ENCODE results near the gene SMPD2.

SMPD2 gene

DNA sequence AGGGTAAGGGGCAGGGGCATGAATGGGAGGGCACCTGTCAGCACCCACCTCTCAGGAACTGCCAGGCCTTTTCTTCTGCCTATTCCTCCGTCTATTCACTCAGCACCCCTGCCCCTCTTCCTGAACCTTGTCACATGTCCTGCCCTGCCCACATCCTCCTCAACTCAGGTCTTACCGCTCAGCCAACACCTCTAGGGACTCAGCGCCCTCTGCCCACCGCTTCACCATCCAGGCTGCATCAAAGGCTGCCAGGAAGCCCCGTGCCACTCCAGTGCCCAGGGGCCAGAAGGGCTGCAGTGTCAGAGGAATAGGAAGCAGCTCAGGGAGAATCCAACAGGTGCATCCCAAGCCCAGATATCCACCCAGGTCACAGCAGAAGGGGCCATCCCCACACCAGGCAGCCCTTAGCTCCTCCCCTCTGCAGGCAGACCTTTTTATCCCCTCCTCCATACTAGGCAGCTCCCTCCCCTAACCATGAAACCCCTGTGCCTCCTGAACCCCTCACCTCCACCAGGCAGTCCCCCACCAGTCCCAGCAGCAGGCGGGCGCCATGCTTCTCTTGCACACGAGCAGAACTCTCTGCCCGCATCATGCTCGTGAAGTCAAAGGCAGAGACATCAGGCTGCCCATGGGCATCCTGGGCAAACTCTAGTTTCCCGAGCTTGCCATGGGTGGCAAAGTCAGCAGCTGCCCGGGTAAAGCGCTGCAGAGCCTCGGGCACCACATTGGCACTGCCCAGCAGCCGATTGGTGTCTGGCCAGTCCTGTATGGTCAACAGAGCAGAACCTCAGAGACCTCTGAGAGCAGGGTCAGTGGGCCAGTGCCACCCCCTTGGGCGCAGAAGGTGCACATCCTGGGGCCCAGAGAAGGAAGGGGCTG lies 9.5 kb downstream of the SMPD2 start:
- no peaks in the 10 kb centered on the region for H3K27me3 Mint-ChIP-seq
- peaks cover 43 to 47% of the 10 kb centered on the region in 2 donors for H3K4me1 Mint-ChIP-seq (ENCODE audit: low read depth in 2 of 2)
- H3K27ac Mint-ChIP-seq = peak overlapping the region; percentile 77 to 85
- peak; percentile 55 for ATAC-seq (replicated peaks)
- DNase-seq = peak in 2 of 3 experiments; percentile 39 to 42
- no peaks in the 10 kb centered on the region for H3K9me3 Mint-ChIP-seq
- peaks cover 56% of the 10 kb centered on the region for H3K36me3 Mint-ChIP-seq (ENCODE audit: insufficient read depth)
- peak overlapping the region; percentile 55 to 71 for H3K4me3 Mint-ChIP-seq

DNA sequence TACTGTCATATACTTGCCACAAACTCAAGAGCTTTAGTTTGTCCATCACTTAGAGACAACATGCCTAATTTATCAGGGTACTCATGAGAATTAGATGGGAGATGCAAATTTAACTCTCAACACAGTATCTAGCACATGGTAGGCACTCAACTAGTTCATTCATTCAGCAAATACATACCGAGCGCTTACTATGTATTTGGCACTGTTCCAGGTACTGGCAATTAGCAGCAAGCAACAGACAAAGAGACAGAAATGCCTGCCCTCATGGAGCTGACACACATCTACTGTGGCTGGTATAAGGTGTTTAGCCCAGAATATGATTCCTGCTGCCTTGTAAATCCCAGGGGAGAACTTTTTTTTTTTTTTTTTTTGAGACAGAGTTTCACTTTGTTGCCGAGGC lies 10.3 kb downstream of the SMPD2 start:
- Mint-ChIP-seq H3K27ac (no peak overlapping the region), H3K36me3 (ENCODE audit: insufficient read depth) (peaks cover 56% of the 10 kb centered on the region), H3K9me3 (no peaks in the 10 kb centered on the region), H3K27me3 (no peaks in the 10 kb centered on the region), H3K4me1 (ENCODE audit: low read depth in 2 of 2) (peaks cover 41 to 50% of the 10 kb centered on the region in 2 donors), H3K4me3 (peak overlapping the region in 1 of 2 donors; percentile 35)
- DNase-seq (no peak), ATAC-seq (replicated peaks) (no peak)

DNA sequence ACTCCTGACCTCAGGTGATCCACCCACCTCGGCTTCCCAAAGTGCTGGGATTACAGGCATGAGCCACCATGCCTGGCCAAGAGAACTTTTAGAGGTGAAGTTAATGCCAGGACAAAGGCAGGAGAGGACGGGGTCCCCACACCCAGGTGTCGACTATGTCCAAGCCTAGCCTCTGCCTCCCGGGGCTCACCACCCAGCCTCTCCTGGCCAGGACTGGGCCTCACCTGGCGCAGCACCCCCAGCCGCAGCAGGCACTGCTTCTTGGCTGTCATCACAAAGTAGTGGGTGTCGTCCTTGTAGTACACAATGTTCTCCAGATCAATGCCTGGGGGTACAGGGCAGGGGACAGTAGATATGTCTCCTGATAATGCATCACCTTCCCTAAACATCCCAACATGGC lies 10.9 kb downstream of the SMPD2 start:
- ATAC-seq (replicated peaks) = no peak
- H3K36me3 Mint-ChIP-seq (ENCODE audit: insufficient read depth) = peaks cover 51% of the 10 kb centered on the region
- H3K27ac Mint-ChIP-seq = no peak overlapping the region
- no peaks in the 10 kb centered on the region for H3K9me3 Mint-ChIP-seq
- DNase-seq = no peak
- H3K4me1 Mint-ChIP-seq (ENCODE audit: low read depth in 2 of 2) = peaks cover 41 to 50% of the 10 kb centered on the region in 2 donors
- H3K4me3 Mint-ChIP-seq = no peak overlapping the region
- H3K27me3 Mint-ChIP-seq = no peaks in the 10 kb centered on the region

DNA sequence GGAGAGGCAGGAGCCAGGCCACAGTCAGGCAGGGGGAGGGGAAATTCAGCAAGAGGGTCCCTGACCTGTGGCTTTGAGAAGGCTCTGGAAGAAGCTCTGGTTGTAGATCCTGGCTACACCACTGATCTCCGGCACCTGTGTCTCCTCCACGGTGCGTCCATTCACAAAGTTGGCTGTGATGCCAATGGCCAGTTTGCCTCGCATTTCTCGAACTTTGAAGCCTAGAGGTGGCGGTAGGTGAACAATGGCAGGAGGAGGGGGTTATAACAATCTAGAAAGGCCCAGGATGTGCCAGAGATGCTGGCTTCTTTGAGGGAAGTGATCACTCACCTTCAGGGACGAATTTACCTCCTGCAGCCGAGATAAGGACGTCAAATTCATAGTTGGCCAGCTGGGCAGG lies 11.7 kb downstream of the SMPD2 start:
- no peaks in the 10 kb centered on the region for H3K27me3 Mint-ChIP-seq
- peaks cover 46% of the 10 kb centered on the region for H3K36me3 Mint-ChIP-seq (ENCODE audit: insufficient read depth)
- H3K4me3 Mint-ChIP-seq = peak overlapping the region in 1 of 2 donors; percentile 27
- ATAC-seq (replicated peaks) (no peak), DNase-seq (no peak)
- no peak overlapping the region for H3K27ac Mint-ChIP-seq
- H3K4me1 Mint-ChIP-seq (ENCODE audit: low read depth in 2 of 2) = peaks cover 47 to 56% of the 10 kb centered on the region in 2 donors
- H3K9me3 Mint-ChIP-seq = no peaks in the 10 kb centered on the region

DNA sequence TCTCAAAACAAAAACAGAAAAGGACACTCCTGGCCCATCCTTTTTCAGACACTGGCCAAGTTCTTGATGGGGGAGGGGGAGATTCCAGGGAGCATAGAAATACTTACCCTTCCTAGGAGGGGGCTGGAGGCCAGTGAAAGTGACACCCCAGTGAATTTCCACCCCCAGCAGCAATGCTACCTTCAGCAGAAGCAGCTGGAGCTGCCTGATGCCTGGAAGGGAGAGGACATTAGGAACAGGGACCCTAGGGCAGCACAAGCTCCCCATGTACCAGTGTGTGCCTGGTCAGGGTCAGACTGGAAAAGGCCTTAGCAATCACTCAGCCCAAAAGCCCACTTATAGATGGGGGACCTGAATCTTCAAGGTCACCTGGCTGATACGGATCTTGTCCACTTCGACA lies 12.6 kb downstream of the SMPD2 start:
- H3K4me3 Mint-ChIP-seq = peak overlapping the region; percentile 27 to 99
- H3K27me3 Mint-ChIP-seq = no peaks in the 10 kb centered on the region
- DNase-seq (no peak), ATAC-seq (replicated peaks) (no peak)
- H3K9me3 Mint-ChIP-seq = no peaks in the 10 kb centered on the region
- H3K36me3 Mint-ChIP-seq (ENCODE audit: insufficient read depth) = peaks cover 37% of the 10 kb centered on the region
- peak overlapping the region in 1 of 2 donors; percentile 41 for H3K27ac Mint-ChIP-seq
- peaks cover 47 to 60% of the 10 kb centered on the region in 2 donors for H3K4me1 Mint-ChIP-seq (ENCODE audit: low read depth in 2 of 2)

DNA sequence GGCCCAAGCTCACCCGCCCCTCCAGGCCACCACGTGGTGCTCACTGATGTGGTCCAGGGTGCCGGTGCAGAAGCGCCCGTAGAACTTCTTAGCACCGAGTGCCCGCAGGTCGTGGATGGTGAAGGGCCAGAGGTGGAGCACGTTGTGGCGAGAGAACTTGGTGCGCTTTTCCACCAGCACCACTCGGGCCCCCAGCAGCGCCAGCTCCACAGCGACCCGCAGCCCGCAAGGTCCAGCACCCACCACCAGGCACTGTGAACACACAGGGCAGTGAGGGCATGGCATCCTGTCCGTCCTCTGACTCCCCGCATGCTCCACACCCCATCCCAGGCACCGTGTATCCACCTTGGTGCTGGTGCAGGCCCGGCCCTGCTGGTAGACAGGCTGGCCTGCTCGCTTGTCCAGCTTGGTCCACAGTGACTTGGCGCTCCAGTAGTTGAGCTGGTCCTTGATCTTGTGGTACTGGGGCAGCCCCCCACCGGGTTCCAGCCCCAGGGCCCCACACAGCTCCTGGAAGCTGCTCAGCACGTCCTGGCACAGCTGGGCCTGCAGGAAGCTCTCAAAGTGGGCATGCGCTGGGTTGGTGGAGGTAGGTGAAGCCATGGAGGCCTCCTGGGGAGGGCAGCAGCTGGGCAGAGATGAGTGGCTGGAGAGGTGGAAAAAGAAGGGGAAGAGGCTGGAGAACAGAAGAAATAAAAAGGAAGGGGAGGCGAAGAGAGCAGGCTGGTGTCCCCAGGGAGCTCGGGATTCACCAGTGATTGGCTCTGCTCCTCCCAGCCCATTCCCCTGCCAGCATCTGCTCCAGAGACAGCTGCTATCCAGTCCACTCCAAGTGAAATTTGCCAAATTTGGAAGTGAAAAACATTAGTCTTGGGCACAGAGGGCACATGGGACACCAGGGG lies 13.3 kb downstream of the SMPD2 start:
- Mint-ChIP-seq H3K9me3 (no peaks in the 10 kb centered on the region), H3K36me3 (ENCODE audit: insufficient read depth) (peaks cover 31% of the 10 kb centered on the region), H3K27ac (peak overlapping the region; percentile 99), H3K4me1 (ENCODE audit: low read depth in 2 of 2) (peaks cover 48 to 59% of the 10 kb centered on the region in 2 donors), H3K4me3 (peak overlapping the region; percentile 99), H3K27me3 (no peaks in the 10 kb centered on the region)
- no peak for DNase-seq
- ATAC-seq (replicated peaks) = no peak

DNA sequence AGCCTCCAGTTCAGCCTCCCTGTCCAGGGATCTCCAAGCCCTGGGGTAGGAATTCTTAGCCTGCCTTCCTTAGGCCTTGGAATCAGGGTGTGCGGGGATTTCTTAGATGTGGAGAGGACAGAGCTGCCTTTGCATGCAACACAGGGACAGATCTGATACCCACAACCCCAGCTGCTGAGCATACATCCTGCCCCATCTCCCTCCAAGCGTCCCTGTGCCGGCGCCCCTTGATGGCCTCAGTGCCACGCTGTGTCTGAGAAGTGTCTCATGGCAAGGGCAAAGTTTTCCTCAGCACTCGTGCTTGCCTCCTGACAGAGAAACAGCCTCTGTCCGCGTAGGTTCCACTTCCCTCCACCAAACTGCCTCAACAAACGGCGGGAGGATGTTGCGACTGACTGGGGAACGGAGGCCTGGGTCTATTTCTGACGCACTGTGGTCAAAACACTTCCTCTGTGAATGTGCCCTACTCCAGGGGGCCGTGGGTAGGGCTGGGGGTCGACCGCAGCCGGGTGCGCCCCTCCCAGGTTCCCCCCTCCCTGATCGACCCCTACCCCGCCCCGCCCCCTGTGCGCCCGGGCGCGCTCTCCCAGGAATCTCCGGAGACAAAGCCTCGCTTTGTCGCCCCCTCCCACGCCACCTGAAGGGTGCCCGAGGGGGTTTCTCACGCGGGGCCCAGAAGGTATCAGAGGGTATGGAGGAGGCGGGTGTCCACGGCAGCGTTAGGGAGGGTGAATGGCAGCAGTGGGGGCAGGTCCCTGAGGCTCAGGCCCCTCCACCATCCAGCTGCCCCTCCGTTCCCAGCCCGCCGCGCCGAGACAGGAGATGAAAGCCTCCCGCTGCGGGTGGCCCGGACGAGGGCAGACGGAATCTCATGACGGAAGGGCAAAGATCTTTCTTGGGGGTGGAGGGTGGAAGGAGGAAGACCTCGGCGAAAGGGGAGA lies 14.2 kb downstream of the SMPD2 start:
- peaks cover 46 to 62% of the 10 kb centered on the region in 2 donors for H3K4me1 Mint-ChIP-seq (ENCODE audit: low read depth in 2 of 2)
- H3K27ac Mint-ChIP-seq = peak overlapping the region; percentile 99
- DNase-seq = peak; percentile 73 to 77 (median 74)
- peak overlapping the region; percentile 99 for H3K4me3 Mint-ChIP-seq
- ATAC-seq (replicated peaks) = peak; percentile 61
- no peaks in the 10 kb centered on the region for H3K9me3 Mint-ChIP-seq
- peaks cover 28% of the 10 kb centered on the region for H3K36me3 Mint-ChIP-seq (ENCODE audit: insufficient read depth)
- no peaks in the 10 kb centered on the region for H3K27me3 Mint-ChIP-seq

DNA sequence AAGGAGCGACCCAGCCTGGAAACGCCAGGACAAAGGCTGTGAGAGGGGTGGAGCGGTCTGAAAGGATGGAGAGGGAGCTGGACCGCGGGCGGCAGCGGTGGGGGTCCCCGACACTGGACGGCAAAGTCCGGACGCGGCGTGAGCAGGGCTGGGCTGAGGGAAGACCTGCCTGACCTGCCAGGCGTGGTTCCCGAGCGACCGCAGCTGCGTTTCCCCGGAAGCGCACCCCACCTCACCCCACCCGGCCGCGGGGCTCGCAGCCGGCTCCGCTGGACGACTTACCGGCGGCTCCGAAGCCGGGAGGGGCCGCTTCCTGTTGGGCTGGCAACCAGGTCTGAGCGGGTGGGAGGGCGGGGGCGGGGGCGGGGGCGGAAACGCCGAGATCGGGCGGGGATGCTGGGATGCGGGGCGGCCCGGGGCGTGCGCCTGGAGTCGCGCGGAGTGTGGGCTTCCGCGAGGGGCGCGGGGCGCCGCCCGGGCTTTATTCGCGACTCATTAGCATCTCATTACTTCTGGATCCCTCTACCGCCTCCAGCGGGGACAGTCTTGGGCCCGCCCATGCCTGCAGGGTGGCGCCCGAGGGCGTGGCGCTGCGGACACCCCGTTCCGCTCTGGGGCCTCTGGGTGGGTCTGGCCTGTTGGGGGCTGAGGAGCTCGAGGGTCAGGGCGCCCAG lies 15.1 kb downstream of the SMPD2 start, which contains the start of gene MICAL1:
TSS of gene MICAL1 (minus strand) at position 336 of the 674 bp plus-strand sequence. CDS start 1,576 bp downstream, outside the sequence.
- ATAC-seq (replicated peaks) = peak; percentile 60
- no peaks in the 10 kb centered on the region for H3K27me3 Mint-ChIP-seq
- peak within 1 kb of the TSS; percentile 99 for H3K4me3 Mint-ChIP-seq
- H3K9me3 Mint-ChIP-seq = no peaks in the 10 kb centered on the region
- peak; percentile 70 to 73 (median 73) for DNase-seq
- peak within 1 kb of the TSS; percentile 99 for H3K27ac Mint-ChIP-seq
- peaks cover 38 to 56% of the 10 kb centered on the region in 2 donors for H3K4me1 Mint-ChIP-seq (ENCODE audit: low read depth in 2 of 2)
- H3K36me3 Mint-ChIP-seq (ENCODE audit: insufficient read depth) = peaks cover 23% of the 10 kb centered on the region

DNA sequence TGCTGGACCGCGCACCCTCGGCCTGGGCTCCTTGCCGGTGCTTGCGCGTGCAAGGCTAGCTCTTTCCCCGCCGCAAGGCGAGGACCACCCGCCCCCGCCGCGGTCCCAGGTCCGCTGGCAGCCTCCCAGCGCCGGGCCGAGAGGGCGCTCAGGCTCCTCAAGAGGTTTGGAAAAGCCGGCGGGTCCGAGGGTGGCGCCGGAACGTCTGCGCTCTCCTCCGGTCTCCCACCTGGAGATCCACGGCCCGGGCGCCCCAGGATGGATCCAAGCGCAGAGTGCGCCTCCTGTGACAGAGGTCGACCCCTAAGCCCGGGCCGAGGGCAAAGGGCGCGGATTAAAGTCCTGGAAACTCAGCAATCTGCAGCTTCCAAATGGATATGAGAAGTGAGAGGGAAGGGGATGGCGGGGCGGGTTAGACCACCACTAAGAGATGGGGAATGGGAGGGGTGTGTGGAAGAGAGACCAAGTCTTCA lies 15.6 kb downstream of the SMPD2 start:
- peak overlapping the region in 1 of 2 donors; percentile 60 for H3K27ac Mint-ChIP-seq
- ATAC-seq (replicated peaks) (no peak), DNase-seq (no peak)
- H3K9me3 Mint-ChIP-seq = no peaks in the 10 kb centered on the region
- peak overlapping the region; percentile 99 for H3K4me3 Mint-ChIP-seq
- peaks cover 23% of the 10 kb centered on the region for H3K36me3 Mint-ChIP-seq (ENCODE audit: insufficient read depth)
- peaks cover 34 to 53% of the 10 kb centered on the region in 2 donors for H3K4me1 Mint-ChIP-seq (ENCODE audit: low read depth in 2 of 2)
- no peaks in the 10 kb centered on the region for H3K27me3 Mint-ChIP-seq

DNA sequence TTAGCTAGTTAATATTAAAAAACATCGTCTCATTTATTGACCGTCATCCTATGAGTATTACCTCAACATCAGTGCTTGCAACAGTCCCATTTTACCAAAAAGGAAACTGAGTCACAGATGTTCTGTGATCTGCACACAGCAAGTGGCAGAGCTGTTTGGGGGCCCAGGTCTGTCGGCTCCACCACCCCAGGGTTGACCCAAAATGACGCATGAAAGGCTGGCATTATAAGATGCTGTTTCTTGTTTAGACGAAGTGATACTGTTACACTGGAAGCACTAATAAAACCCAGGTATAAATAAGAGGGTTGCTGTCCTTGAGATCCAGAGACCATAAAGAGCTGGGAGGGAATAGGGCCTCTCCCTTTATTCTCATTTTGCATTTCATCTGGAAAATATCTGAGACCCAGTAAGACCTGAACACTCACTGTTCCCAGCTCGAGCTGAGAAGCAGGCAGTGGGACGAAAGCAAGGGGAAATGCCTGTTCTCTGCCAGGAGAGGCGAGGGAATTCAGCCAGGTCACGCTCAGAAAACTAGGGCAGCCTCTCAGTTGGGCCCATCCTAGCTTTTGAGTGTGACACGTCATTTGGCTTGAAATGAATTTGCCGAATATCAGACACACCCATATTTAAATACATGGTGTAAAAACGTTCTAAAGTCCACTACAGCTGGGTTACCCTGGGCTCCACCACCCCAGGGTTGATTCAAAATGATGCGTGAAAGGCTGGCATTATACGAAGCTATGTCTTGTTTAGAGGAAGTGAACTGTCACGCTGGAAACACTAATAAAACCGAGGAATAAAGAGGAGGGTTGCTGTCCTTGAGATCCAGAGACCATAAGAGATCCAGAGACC lies 16.4 kb downstream of the SMPD2 start:
- H3K9me3 Mint-ChIP-seq = no peaks in the 10 kb centered on the region
- peak overlapping the region; percentile 47 to 99 for H3K4me3 Mint-ChIP-seq
- ATAC-seq (replicated peaks) (no peak), DNase-seq (no peak)
- H3K27me3 Mint-ChIP-seq = no peaks in the 10 kb centered on the region
- H3K27ac Mint-ChIP-seq = peak overlapping the region; percentile 33 to 60
- H3K36me3 Mint-ChIP-seq (ENCODE audit: insufficient read depth) = peaks cover 21% of the 10 kb centered on the region
- peaks cover 34 to 49% of the 10 kb centered on the region in 2 donors for H3K4me1 Mint-ChIP-seq (ENCODE audit: low read depth in 2 of 2)

DNA sequence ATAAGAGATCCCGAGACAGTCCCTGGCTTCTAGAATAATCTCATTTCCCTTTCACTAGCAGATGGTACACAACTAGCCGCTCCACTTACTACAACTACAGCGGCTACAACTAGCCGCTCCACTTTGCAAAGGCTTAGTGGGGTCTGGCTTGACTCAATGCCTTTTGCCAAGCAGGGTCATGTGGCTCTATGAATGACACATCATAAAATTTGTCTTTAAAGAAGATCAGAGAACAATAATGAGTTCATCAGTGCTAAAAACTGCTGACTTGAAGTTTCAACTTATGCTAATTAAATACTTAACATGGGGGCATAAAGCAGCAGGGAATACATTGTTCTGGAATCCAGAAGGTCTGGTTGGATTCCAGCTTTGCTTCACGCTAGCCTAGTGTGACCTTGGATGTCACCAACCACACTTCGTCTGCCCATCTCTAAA lies 17.1 kb downstream of the SMPD2 start:
- Mint-ChIP-seq H3K27ac (peak overlapping the region in 1 of 2 donors; percentile 33), H3K9me3 (no peaks in the 10 kb centered on the region), H3K4me3 (peak overlapping the region in 1 of 2 donors; percentile 2), H3K4me1 (ENCODE audit: low read depth in 2 of 2) (peaks cover 32 to 48% of the 10 kb centered on the region in 2 donors), H3K27me3 (no peaks in the 10 kb centered on the region), H3K36me3 (ENCODE audit: insufficient read depth) (peaks cover 28% of the 10 kb centered on the region)
- no peak for ATAC-seq (replicated peaks)
- DNase-seq = no peak

All from effector memory CD8-positive, alpha-beta T cell (primary cell).